ELF-1 (cell line): ENCODE data around the gene LRRC3C.

Source experiments
- DNase-seq: peaks from one replicate; pipeline ENCODE4 v3.0.0-alpha.2; 2016; ENCODE audit warnings: low read depth, low spot score

LRRC3C gene

GRCh38 chr17:39974433-39974832 lies 46.9 kb downstream of the LRRC3C start:
- no peak for DNase-seq

- no peak for DNase-seq
Observed at GRCh38 chr17:39975801-39976200, 48.3 kb downstream of the LRRC3C start.

- peak; percentile 35 for DNase-seq
Observed at GRCh38 chr17:39979016-39979670, 51.6 kb downstream of the LRRC3C start.

- DNase-seq: no peak
Observed at GRCh38 chr17:39979893-39980350, 52.4 kb downstream of the LRRC3C start.

- DNase-seq: peak; percentile 100
Observed at GRCh38 chr17:39980351-39981206, 53.0 kb downstream of the LRRC3C start, which contains the start of gene PSMD3. TSS of gene PSMD3 (plus strand) at chr17:39980807. CDS start at chr17:39980971, 164 bp downstream.

- DNase-seq: no peak
Observed at GRCh38 chr17:39981207-39981741, 53.7 kb downstream of the LRRC3C start.

- no peak for DNase-seq
Observed at GRCh38 chr17:39981766-39982375, 54.3 kb downstream of the LRRC3C start.

GRCh38 chr17:39988206-39988810 lies 60.8 kb downstream of the LRRC3C start:
- DNase-seq: no peak

GRCh38 chr17:39994448-39994847 lies 66.9 kb downstream of the LRRC3C start:
- DNase-seq: no peak
